ENCODE results near the gene FLNB. TPM values are rescaled to one million over a fixed set of nuclear protein-coding genes. Genes with fewer than 3 reads are reported as not detected.

FLNB gene
- total and polyA plus RNA-seq, 9 of the 15 experiments (the other 6 are each of a cell fraction or from before 2014, with no cell fraction given), result 9.4 to 48.1 (median 25.6) TPM

- TF ChIP-seq XRCC5 (IDR thresholded peaks at IDR 0.05; ENCODE audit: low read depth, low read length), result no peak
- no peak for TF ChIP-seq ZNF384 (IDR thresholded peaks at IDR 0.05; ENCODE audit: low read depth, low read length)
- TF ChIP-seq, protein P1, sequence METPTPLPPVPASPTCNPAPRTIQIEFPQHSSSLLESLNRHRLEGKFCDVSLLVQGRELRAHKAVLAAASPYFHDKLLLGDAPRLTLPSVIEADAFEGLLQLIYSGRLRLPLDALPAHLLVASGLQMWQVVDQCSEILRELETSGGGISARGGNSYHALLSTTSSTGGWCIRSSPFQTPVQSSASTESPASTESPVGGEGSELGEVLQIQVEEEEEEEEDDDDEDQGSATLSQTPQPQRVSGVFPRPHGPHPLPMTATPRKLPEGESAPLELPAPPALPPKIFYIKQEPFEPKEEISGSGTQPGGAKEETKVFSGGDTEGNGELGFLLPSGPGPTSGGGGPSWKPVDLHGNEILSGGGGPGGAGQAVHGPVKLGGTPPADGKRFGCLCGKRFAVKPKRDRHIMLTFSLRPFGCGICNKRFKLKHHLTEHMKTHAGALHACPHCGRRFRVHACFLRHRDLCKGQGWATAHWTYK (CRISPR knock-in tag; IDR thresholded peaks at IDR 0.05), result no peak
- TF ChIP-seq NFE2 (IDR thresholded peaks at IDR 0.05; ENCODE audit: low read depth), result no peak
- no peak for TF ChIP-seq KDM1A (IDR thresholded peaks at IDR 0.05)
- no peak for TF ChIP-seq SMAD2 (IDR thresholded peaks at IDR 0.05; ENCODE audit: low read depth, low read length)
- TF ChIP-seq FOXA1 (IDR thresholded peaks at IDR 0.05; ENCODE audit: borderline replicate concordance), result no peak
- no peak for TF ChIP-seq PYGO2 (tag; IDR thresholded peaks at IDR 0.05)
- TF ChIP-seq NRF1 (conservative IDR thresholded peaks at IDR 0.05 in 1 of 2, IDR thresholded peaks at IDR 0.05 in 1 of 2), result no peak
Observed at GRCh38 chr3:58062472-58062871, 54.2 kb downstream of the FLNB start (continued).

GRCh38 chr3:58063022-58063815 lies 55.0 kb downstream of the FLNB start:
- no peak overlapping the region for H3K4me3 ChIP-seq
- FAIRE-seq (peak; percentile 29), ATAC-seq (peak; percentile 61), DNase-seq (ENCODE audit: extremely low read depth in 1 of 4, low spot score in 3 of 4) (peak in 2 of 4 experiments; percentile 20 to 34)
- no peaks in the 10 kb centered on the region for H3K36me3 ChIP-seq (ENCODE audit: control insufficient read depth, insufficient read depth, low read length)
- CTCF ChIA-PET (ENCODE audit: low intra/inter-chr PET ratio), result no interaction called here
- POLR2A ChIA-PET, result interaction anchor here (0.5 to 1.3 kb wide), 8 partner anchors 10 to 23 kb away, joined by 3 to 4 read pairs (median 3); no protein-coding TSS in a partner anchor
- H3K4me1 ChIP-seq (replicated peaks in 1 of 2; ENCODE audit: control insufficient read depth in 2 of 2, insufficient read depth in 2 of 2, low read length in 2 of 2), result peaks cover 22 to 41% of the 10 kb centered on the region in 2 experiments
- TF ChIP-seq, protein P2, sequence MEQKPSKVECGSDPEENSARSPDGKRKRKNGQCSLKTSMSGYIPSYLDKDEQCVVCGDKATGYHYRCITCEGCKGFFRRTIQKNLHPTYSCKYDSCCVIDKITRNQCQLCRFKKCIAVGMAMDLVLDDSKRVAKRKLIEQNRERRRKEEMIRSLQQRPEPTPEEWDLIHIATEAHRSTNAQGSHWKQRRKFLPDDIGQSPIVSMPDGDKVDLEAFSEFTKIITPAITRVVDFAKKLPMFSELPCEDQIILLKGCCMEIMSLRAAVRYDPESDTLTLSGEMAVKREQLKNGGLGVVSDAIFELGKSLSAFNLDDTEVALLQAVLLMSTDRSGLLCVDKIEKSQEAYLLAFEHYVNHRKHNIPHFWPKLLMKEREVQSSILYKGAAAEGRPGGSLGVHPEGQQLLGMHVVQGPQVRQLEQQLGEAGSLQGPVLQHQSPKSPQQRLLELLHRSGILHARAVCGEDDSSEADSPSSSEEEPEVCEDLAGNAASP (IDR thresholded peaks at IDR 0.05), result no peak
- TF ChIP-seq GABPA (tag; conservative IDR thresholded peaks at IDR 0.05; ENCODE audit: low read depth) (no peak; the same call in 1 of the 2 replicates), RCOR1 (IDR thresholded peaks at IDR 0.05; ENCODE audit: borderline replicate concordance in 1 of 2, low read depth in 2 of 2, low read length in 2 of 2) (0 out of 4 replicates have a peak, but pooled peaks of 1 of the 2 experiments have one; percentile 21), MEIS2 (IDR thresholded peaks at IDR 0.05; ENCODE audit: partially characterized antibody) (peak; percentile 15), NFIC (IDR thresholded peaks at IDR 0.05) (peak; percentile 32; the same call in 1 of the 2 replicates)
- H3K9me3 ChIP-seq (replicated peaks; ENCODE audit: control insufficient read depth, insufficient read depth, low read depth, low read length), result no peaks in the 10 kb centered on the region
- peak overlapping the region in 1 of 2 experiments; percentile 19; a peak in 1 of 4 replicates for H3K9ac ChIP-seq (ENCODE audit: insufficient read depth in 1 of 2, low read depth in 2 of 2, low read length in 2 of 2)
- peaks cover 4% of the 10 kb centered on the region; the same call in 1 of the 2 replicates for H4K20me1 ChIP-seq (replicated peaks; ENCODE audit: control insufficient read depth, insufficient read depth, low read length)
- H3K4me2 ChIP-seq (ENCODE audit: insufficient read depth, low read length), result no peak overlapping the region
- peaks cover 4% of the 10 kb centered on the region for H3K9me1 ChIP-seq (ENCODE audit: control insufficient read depth, insufficient read depth, low read length)
- 56% methylated on average over 12 of the region's 12 CpGs for WGBS (ENCODE audit: insufficient coverage, low coverage, missing lambda C conversion rate)
- intact Hi-C loops (cut with micrococcal nuclease) (loop anchor here (5.0 kb wide), 1 partner anchor 41 kb away; no protein-coding TSS in a partner anchor), in situ Hi-C loops (cut with MboI) (no loop called here)
- peak overlapping the region; percentile 15; the same call in 1 of the 3 replicates for H3K27ac ChIP-seq (ENCODE audit: extremely low read depth, low read depth, low read length)
- no TSS peak for BruUV-seq (replicated peaks)
- no peaks in the 10 kb centered on the region for H3K27me3 ChIP-seq (ENCODE audit: control insufficient read depth in 2 of 2, insufficient read depth in 2 of 2, low read length in 2 of 2)
- H3K79me2 ChIP-seq (ENCODE audit: control insufficient read depth, insufficient read depth, low read length), result peaks cover 12% of the 10 kb centered on the region
- H2AFZ ChIP-seq (ENCODE audit: low read depth, low read length), result no peak overlapping the region

Measured in K562 (cell line).